DMS79 (cell line): ENCODE results near the gene HIGD1B.
A peak's percentile ranks its signal among the peaks of the same experiment; 100 is the strongest.

Source experiments
- DNase-seq: peaks from one replicate; lab custom pipeline; 2025; lab: John Stamatoyannopoulos, UW

The HIGD1B gene

DNA sequence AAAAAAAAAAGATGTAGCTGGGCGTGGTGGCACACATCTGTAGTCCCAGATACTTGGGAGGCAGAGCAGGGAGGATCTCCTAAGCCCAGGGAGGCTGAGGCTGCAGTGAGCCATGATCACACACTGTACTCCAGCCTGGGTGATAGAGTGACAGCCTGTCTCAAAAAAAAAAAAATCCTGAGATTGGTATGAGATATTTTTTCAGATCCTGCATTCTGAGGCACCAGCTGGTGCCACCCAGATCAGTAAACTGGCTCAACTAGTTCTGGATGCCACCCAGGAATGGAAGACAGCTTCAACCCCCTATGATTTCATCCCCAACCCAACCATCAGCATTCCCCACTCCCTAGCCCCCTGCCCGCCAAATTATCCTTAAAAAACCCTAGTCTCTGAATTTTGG is 10.5 kb upstream of the HIGD1B start:
- DNase-seq = no peak

DNA sequence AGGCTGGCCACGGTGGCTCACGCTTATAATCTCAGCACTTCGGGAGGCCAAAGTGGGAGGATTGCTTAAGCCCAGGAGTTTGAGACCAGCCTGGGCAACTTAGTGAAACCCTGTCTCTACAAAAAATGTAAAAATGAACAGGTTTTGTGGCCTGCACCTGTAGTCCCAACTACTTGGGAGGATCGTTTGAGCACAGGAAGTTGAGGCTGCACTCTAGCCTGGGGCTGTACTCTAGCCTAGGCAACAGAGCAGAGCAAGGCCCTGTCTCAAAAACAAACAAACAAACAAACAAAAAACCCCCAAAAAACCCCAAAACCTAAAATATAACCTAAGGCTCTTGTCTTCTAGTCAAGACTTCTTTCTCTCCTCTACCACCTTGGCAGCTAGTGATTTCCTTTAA is 7.4 kb upstream of the HIGD1B start:
- DNase-seq = no peak

DNA sequence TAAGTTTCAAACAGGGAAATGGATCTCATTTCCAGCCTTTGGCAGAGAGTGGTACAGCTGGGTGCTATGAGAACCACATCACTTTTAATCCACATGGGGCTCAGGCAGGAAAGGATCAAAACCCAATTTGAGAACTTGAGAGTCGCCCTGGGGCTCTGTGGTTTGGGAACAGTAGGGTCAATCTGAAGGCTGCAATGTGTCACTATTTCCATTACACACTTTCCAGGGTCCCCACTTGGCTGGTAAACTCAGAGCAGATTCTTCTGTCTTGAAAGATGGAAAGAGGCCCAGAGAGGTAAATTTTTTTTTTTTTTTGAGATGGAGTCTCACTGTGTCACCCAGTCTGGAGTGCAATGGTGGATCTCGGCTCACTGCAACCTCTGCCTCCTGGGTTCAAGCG is 6.7 kb upstream of the HIGD1B start:
- DNase-seq = no peak

DNA sequence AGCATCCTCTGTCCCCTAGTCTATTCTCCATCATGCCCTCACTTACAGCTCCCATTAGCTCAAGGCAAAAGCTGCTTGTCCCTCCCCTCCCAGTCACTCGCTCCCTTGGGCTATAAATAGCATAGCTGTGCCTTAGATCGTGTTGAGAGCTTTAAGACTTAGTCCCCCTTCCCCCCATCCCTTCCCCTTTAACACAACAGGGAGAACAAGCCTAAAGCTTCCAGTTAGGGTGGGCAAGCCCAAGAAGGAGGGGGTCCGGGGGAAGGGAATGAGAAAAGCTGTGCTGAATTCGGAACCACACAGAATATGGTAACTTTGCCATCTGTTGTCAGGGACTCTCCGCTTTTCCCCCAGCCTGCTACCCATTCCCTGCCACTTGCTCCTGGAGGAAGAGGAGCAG is 4.9 kb upstream of the HIGD1B start:
- no peak for DNase-seq

GRCh38 chr17:44844390-44844830 is 3.3 kb upstream of the HIGD1B start:
- no peak for DNase-seq

- DNase-seq = no peak
These were observed 1.5 kb upstream of the HIGD1B start for GRCh38 chr17:44846206-44846605.

- no peak for DNase-seq
These were observed 643 bp downstream of the HIGD1B start for GRCh38 chr17:44848257-44848795.

GRCh38 chr17:44848961-44849489 is 1.3 kb downstream of the HIGD1B start:
- no peak for DNase-seq

GRCh38 chr17:44850025-44850424 is 2.3 kb downstream of the HIGD1B start:
- no peak for DNase-seq

- DNase-seq = no peak
These were observed 2.9 kb downstream of the HIGD1B start for GRCh38 chr17:44850612-44851011.

- DNase-seq = no peak
These were observed 6.5 kb downstream of the HIGD1B start for GRCh38 chr17:44854192-44854591.

DNA sequence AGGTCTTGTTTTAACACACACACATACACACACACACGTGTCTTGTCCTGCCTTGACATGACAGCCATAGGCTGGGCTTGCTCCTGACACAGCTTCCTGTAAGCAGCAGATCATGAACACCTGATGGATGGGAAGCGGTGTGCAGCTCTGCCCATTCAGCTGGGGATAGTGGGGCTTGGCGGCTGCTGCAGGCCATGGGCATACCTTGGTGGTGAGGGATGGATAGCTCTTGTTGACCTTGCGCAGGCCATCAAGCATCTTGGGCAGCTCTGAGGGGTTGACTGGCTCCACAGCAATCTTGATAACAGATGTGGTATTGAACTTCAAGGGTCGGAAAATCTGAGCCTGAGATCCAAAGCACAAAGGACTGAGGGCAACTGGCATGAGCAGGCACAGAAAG is 12.0 kb downstream of the HIGD1B start:
- DNase-seq = no peak

DNA sequence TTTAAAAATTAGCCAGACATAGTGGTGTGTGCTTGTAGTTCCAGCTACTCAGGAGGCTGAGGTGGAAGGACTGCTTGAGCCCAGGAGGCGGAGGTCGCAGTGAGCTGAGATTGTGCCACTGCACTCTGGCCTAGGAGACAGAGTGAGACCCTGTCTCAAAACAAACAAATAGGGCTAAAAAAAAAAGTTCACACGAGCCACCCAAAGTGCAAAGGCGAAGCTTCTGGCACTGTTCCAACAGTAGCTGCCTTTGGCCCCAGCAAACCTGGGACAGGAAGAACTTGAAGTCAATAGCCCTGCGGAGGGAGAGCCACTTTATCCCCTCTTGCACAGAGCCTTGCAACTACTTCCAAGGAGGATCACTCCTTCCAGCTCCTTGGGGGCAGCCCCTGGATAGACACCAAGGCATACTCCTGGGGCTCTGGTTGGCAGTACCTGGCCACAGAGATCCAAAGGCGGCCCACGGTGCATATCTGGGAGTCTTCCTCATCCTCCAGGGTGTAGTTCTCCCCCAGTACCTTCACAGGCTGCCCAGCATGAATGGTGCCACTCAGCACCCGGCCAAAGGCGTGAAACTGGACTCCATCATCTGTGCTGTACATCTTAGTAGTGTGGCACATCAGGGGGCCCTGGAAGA is 14.7 kb downstream of the HIGD1B start:
- DNase-seq = no peak

- DNase-seq = no peak
These were observed 15.6 kb downstream of the HIGD1B start for GRCh38 chr17:44863061-44863918.

GRCh38 chr17:44864831-44865230 is 17.1 kb downstream of the HIGD1B start:
- no peak for DNase-seq

- peak; percentile 13 for DNase-seq
These were observed 17.6 kb downstream of the HIGD1B start for GRCh38 chr17:44865231-44865660.

- no peak for DNase-seq
These were observed 18.2 kb downstream of the HIGD1B start for GRCh38 chr17:44865931-44866330.

GRCh38 chr17:44867841-44868240 is 20.2 kb downstream of the HIGD1B start:
- DNase-seq = no peak

- no peak for DNase-seq
These were observed 23.9 kb downstream of the HIGD1B start for GRCh38 chr17:44871556-44871955.

GRCh38 chr17:44872131-44872768 is 24.6 kb downstream of the HIGD1B start:
- DNase-seq = peak; percentile 84

DNA sequence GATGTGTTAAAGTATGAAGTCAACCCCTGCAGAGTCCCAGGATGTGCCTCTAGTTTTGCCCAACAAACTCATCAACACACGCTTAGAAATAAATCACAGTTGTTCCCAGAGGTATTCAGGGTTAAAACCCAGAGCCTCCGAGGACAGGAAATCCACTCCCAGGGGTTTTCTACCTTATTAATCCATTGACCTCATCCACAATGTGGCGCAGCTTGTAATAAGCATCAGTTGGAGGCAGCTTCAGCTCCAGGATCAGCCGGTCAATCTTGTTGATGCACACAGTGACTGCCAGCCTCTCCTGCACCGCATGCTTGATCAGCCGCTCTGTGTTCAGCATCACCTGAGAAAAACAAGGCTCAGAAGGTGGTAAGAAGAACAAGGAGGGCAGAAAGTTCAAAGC is 28.1 kb downstream of the HIGD1B start:
- DNase-seq = no peak

- DNase-seq = no peak
These were observed 29.4 kb downstream of the HIGD1B start for GRCh38 chr17:44877121-44877520.
